Lower leg skin (tissue), 4 donors: ENCODE results near the gene CEND1. TPM values are rescaled to one million over a fixed set of nuclear protein-coding genes. Genes with fewer than 3 reads are reported as not detected.

Experiments used
- DNase-seq, 2 donors: peaks; one replicate each; pipeline ENCODE4 v3.0.0-alpha.2; 2019; ENCODE audit warnings: low spot score in 2 of 2
- H3K4me3 ChIP-seq: fragments of 200-600 bp; sonication (generic); 2 replicates; pipeline ENCODE4 v1.5.1; 2017; ENCODE audit warnings: mild to moderate bottlenecking, low read depth; ENCODE audit not compliant: poor library complexity, severe bottlenecking
- CTCF ChIP-seq, 3 donors: fragments of 450-650 bp; IDR thresholded peaks; one replicate each; pipeline ENCODE4 v1.5.1; 2016; ENCODE audit warnings: antibody characterized with exemption in 3 of 3, mild to moderate bottlenecking in 3 of 3, moderate library complexity in 2 of 3
- POLR2A ChIP-seq, 2 donors: fragments of 450-650 bp; IDR thresholded peaks; one replicate each; pipeline ENCODE4 v1.6.1; 2016 to 2017; ENCODE audit warnings: antibody characterized with exemption in 2 of 2, mild to moderate bottlenecking in 1 of 2, moderate library complexity in 1 of 2
- WGBS, 2 donors: methylation state at CpG; one replicate each; pipeline ENCODE4 v1.1.5; 2018; 5-methylcytosine and 5-hydroxymethylcytosine counted together
- intact Hi-C: fragments of 100-400 bp; cut with DNase I; formaldehyde crosslinking; loops from one replicate; pipeline ENCODE4 v1.15.0; 2023; ENCODE audit warnings: low total_unique reads
- total RNA-seq, 4 donors: library from RNA; depleted of rRNA; stranded (reverse); fragments of >200 nt; gene quantifications; one replicate each; pipeline ENCODE4 v1.1.0, GENCODE V29; 2016

Gene CEND1
- total RNA-seq, 4 donors from 2014 or later = not detected

GRCh38 chr11:770642-771616 lies 19.0 kb downstream of the CEND1 start:
- WGBS, 2 donors = 86 to 96% methylated on average over 25 to 31 of the region's 32 CpGs
- no peak for TF ChIP-seq CTCF (IDR thresholded peaks at IDR 0.05)
- TF ChIP-seq POLR2A (IDR thresholded peaks at IDR 0.05) = no peak
- intact Hi-C loops = no loop called here
- H3K4me3 ChIP-seq = no peak overlapping the region
- peak in 1 of 2 donors; percentile 81 for DNase-seq

GRCh38 chr11:769887-770641 lies 19.8 kb downstream of the CEND1 start:
- WGBS, 2 donors = 84 to 88% methylated on average over 22 to 23 of the region's 23 CpGs
- H3K4me3 ChIP-seq = no peak overlapping the region
- TF ChIP-seq CTCF (IDR thresholded peaks at IDR 0.05) (no peak), POLR2A (IDR thresholded peaks at IDR 0.05) (no peak)
- no peak for DNase-seq
- intact Hi-C loops = no loop called here

GRCh38 chr11:767238-767637 lies 22.7 kb downstream of the CEND1 start:
- WGBS, 2 donors = 88 to 93% methylated on average over 11 of the region's 11 CpGs
- intact Hi-C loops = no loop called here
- TF ChIP-seq CTCF (IDR thresholded peaks at IDR 0.05) = no peak
- TF ChIP-seq POLR2A (IDR thresholded peaks at IDR 0.05) = no peak
- no peak for DNase-seq
- H3K4me3 ChIP-seq = no peak overlapping the region

GRCh38 chr11:766936-767210 lies 23.0 kb downstream of the CEND1 start:
- H3K4me3 ChIP-seq = no peak overlapping the region
- 91 to 92% methylated on average over 2 of the region's 2 CpGs for WGBS, 2 donors
- no peak for TF ChIP-seq POLR2A (IDR thresholded peaks at IDR 0.05)
- TF ChIP-seq CTCF (IDR thresholded peaks at IDR 0.05) = no peak
- no peak for DNase-seq
- intact Hi-C loops = no loop called here

GRCh38 chr11:766106-766935 lies 23.6 kb downstream of the CEND1 start:
- DNase-seq = no peak
- TF ChIP-seq POLR2A (IDR thresholded peaks at IDR 0.05) = no peak
- no peak for TF ChIP-seq CTCF (IDR thresholded peaks at IDR 0.05)
- no peak overlapping the region for H3K4me3 ChIP-seq
- intact Hi-C loops = no loop called here
- 69% methylated on average over 10 to 11 of the region's 11 CpGs for WGBS, 2 donors
